Measurements from ENCODE around the gene TXLNA.

The TXLNA gene

GRCh38 chr1:32181065-32181464 is 1.6 kb downstream of the TXLNA start:
- H3K4me1 Mint-ChIP-seq, result peaks cover 31% of the 10 kb centered on the region
- TF ChIP-seq CTCF (IDR thresholded peaks at IDR 0.05), result no peak
- DNase-seq, result no peak
- H3K9me3 Mint-ChIP-seq, result no peaks in the 10 kb centered on the region
- H3K4me3 Mint-ChIP-seq, result peak overlapping the region; percentile 94
- peaks cover 57% of the 10 kb centered on the region for H3K36me3 Mint-ChIP-seq (ENCODE audit: low read depth)
- H3K27me3 Mint-ChIP-seq (ENCODE audit: low read depth, poor library complexity), result no peaks in the 10 kb centered on the region
- peak overlapping the region; percentile 77 for H3K27ac Mint-ChIP-seq

GRCh38 chr1:32181563-32181962 is 2.1 kb downstream of the TXLNA start:
- Mint-ChIP-seq H3K4me3 (peak overlapping the region; percentile 94), H3K9me3 (no peaks in the 10 kb centered on the region), H3K36me3 (ENCODE audit: low read depth) (peaks cover 58% of the 10 kb centered on the region), H3K4me1 (peaks cover 36% of the 10 kb centered on the region), H3K27me3 (ENCODE audit: low read depth, poor library complexity) (no peaks in the 10 kb centered on the region), H3K27ac (peak overlapping the region; percentile 77)
- no peak for TF ChIP-seq CTCF (IDR thresholded peaks at IDR 0.05)
- DNase-seq, result no peak

DNA sequence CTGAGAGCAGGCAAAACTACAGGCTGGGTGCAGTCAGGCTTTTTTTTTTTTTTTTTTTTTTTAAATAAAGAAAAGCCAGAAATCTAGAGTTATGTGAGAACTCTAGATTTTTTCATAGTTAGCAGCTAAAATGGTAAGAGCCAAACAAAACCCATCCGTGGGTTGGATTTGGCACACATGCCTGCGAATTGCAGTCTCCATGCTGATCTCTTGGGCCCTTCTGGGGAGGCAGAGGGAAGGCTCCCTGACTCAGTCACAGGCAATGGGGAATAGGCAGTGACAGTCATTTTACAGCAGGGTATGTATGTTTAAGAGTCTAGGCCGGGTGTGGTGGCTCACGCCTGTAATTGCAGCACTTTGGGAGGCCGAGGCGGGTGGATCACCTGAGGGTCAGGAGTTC is 2.6 kb downstream of the TXLNA start:
- no peaks in the 10 kb centered on the region for H3K27me3 Mint-ChIP-seq (ENCODE audit: low read depth, poor library complexity)
- peak overlapping the region; percentile 5 for H3K4me3 Mint-ChIP-seq
- no peak for DNase-seq
- peaks cover 36% of the 10 kb centered on the region for H3K4me1 Mint-ChIP-seq
- no peak overlapping the region for H3K27ac Mint-ChIP-seq
- H3K36me3 Mint-ChIP-seq (ENCODE audit: low read depth), result peaks cover 56% of the 10 kb centered on the region
- TF ChIP-seq CTCF (IDR thresholded peaks at IDR 0.05), result no peak
- no peaks in the 10 kb centered on the region for H3K9me3 Mint-ChIP-seq

DNA sequence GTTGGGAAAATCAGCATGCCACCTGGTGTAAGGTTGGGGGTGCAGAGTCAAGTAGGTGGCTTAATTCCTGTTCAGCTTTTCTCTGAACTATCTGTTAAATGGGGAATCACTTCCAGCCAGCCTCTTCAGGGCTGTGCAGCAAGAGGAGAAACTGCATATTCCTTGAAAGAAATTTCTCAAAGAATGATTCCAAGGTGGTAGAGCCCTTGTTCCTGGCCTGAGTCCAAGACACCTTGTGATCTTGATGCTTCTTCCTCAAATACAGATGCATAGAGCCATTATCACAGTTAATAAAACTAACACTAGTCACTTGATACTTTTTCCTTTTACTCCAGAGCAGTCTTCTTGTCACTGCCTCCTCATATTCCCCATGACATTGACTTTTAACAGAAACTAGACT is 5.2 kb downstream of the TXLNA start:
- H3K4me3 Mint-ChIP-seq, result no peak overlapping the region
- no peak for TF ChIP-seq CTCF (IDR thresholded peaks at IDR 0.05)
- H3K27me3 Mint-ChIP-seq (ENCODE audit: low read depth, poor library complexity), result peaks cover 2% of the 10 kb centered on the region
- H3K27ac Mint-ChIP-seq, result no peak overlapping the region
- no peaks in the 10 kb centered on the region for H3K9me3 Mint-ChIP-seq
- peaks cover 30% of the 10 kb centered on the region for H3K4me1 Mint-ChIP-seq
- DNase-seq, result no peak
- peaks cover 77% of the 10 kb centered on the region for H3K36me3 Mint-ChIP-seq (ENCODE audit: low read depth)

- Mint-ChIP-seq H3K27me3 (ENCODE audit: low read depth, poor library complexity) (peaks cover 3% of the 10 kb centered on the region), H3K9me3 (no peaks in the 10 kb centered on the region), H3K4me1 (peaks cover 18% of the 10 kb centered on the region), H3K27ac (peak overlapping the region; percentile 11), H3K36me3 (ENCODE audit: low read depth) (peaks cover 74% of the 10 kb centered on the region), H3K4me3 (no peak overlapping the region)
- no peak for DNase-seq
- TF ChIP-seq CTCF (IDR thresholded peaks at IDR 0.05), result no peak
Observed at GRCh38 chr1:32186077-32186476, 6.6 kb downstream of the TXLNA start.

- no peak overlapping the region for H3K4me3 Mint-ChIP-seq
- peaks cover 74% of the 10 kb centered on the region for H3K36me3 Mint-ChIP-seq (ENCODE audit: low read depth)
- H3K27ac Mint-ChIP-seq, result no peak overlapping the region
- H3K9me3 Mint-ChIP-seq, result no peaks in the 10 kb centered on the region
- TF ChIP-seq CTCF (IDR thresholded peaks at IDR 0.05), result no peak
- peaks cover 3% of the 10 kb centered on the region for H3K27me3 Mint-ChIP-seq (ENCODE audit: low read depth, poor library complexity)
- no peak for DNase-seq
- peaks cover 14% of the 10 kb centered on the region for H3K4me1 Mint-ChIP-seq
Observed at GRCh38 chr1:32186491-32186890, 7.0 kb downstream of the TXLNA start.

Measured in nephron progenitor cell (in vitro differentiated cells).